HG02588 (cell line): ENCODE measurements around the gene BCOR.

Experiments
- ATAC-seq: cut with Tn5 transposase; IDR thresholded peaks from one replicate; pipeline ENCODE4 v1.9.1; 2021; ENCODE audit warnings: mild to moderate bottlenecking, moderate library complexity; ENCODE audit not compliant: unreplicated experiment

Gene BCOR

DNA sequence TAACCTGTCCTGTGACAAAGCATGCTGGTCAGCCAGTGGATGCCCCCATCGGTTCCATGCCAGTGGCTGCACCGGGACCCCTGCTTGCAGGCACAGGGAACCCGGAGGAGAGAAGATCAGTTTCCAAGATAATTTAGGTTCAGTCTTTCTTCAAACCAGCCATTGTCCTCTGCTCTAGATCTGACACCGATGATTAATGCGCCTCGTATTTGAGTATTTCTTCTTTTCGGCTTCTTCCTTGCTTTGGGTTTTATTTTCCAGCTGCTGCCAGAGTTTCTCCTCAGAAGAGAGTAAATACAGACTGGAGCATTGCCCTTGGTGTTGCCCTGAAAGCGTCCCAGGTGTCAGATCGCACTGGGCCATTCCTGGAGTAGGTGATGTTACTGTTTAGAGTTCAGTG lies 19.2 kb upstream of the BCOR start:
- ATAC-seq, result no peak

DNA sequence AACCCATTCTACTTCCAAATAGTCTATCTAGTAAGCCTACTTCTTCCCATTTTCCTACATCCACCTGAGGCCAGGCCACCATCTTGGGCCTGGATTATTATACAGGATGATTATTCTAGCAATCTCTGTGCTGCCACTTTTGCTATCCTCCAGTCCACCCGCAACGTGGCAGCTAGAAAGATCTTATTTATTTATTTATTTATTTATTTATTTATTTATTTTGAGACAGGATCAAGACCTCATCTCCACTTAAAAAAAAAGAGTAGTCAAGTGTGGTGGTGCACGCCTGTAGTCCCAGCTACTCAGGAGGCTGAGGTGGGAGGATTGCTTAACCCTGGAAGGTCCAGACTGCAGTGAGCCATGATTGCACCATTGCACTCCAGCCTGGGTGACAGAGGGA lies 15.2 kb upstream of the BCOR start:
- ATAC-seq, result no peak

DNA sequence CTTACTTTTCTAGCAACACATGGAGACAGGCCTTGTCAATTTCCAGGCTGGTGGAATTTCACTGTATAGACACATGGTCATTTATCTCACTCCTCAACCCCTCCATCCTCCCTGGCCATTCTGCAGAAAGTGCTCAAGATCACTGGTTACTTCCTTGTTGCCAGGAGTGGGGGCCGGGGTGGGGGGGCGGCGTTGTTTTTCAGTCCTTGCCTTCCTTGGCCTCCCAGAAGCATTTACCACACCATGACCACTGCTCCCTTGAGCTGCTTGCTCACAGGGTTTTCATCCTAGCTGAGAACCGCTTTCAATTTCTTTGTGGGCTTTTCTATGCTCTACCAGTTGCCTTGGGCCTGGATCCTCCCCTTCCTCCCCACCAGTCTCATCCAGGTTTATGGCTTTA lies 14.1 kb upstream of the BCOR start:
- ATAC-seq, result no peak

DNA sequence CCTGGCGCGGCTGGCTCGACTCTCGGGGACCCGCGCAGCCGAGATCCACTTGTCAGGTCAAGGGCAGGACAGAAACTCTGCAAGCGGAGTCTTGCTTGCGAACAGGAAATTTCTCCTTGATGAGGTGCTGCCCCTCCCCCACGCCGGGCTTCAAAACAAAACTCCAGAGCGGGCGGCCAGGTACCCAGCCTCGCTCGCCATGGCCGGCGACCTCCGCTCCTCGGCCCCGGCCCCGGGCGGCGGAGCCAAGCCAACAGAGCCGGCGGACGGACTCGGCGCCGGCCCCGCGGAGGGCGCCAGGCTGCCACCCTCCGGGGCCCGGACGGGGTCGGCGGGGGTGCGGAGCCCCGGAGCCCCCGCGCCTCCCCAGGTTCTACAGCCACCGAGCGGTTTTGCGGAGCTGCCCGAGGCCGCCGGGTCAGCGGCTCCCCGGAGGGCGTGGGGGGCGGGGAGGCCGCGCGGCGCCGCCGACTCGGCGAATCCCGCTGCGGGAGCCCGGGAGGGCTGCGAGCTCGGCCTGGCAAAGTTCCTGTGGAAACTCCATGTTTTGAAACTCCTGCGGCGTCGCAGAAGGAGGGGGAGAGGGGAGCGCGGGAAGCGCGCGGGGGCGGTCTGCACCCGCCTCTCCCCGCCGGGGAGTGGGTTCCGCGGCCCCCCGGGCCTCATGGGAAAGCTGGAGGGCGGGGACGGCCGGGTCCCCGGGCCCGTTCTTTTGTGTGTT lies 11.7 kb upstream of the BCOR start:
- ATAC-seq, result no peak

DNA sequence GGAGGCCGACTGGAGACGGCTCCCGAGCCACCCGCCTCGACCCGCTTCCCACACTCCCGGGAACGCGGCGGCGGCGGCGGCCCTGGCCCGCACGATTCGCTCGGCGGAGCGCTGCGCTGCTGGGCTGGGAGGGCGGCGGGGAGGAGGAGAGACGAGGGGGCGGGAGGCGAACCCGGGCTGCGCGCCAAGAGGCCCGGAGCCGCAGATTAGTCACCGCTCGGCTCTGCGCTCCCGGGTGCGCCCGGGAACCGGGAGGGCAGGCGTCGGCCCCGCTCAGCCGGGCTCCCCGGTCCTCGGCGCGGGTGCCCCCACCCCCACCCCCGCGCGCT lies 11.2 kb upstream of the BCOR start:
- ATAC-seq, result no peak

DNA sequence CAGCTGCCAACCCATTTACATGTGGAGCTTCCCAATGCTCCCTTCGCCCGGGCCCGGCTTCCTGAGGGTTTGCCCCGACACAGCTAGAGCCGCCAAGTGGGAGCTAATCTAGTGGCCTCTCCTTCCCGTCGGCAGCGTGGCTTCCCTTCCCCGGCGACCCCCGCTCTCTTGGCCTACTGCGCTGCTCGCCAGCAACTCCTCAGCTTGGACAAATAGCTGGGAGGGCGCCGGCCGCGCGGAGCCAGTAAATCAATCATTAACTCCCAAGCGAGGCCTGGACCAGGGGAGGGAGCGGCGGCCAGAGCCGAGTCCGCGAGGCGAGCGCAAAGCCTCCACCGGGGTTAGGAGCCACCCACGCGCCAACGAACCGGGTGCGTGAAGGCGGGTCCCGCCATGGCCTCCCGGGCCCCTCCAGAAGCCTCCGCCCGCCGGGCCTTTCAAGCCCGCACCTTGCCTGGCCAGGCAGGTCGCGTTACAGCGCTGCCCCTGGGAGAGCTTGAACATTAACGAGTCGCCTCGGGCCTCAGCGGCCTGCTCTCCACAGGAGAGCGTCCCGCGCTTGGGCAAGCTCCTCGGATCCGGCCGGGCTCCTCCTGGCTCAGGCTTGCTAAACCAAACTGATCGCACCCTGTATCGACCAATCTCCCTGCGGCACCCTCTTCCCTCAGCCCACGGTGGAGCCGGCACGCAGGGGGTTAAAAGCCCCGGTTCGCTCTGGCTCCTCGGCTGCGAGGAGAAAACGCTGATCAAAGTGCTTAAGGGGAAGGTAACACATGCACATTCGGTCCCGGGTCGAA lies 10.6 kb upstream of the BCOR start:
- no peak for ATAC-seq

DNA sequence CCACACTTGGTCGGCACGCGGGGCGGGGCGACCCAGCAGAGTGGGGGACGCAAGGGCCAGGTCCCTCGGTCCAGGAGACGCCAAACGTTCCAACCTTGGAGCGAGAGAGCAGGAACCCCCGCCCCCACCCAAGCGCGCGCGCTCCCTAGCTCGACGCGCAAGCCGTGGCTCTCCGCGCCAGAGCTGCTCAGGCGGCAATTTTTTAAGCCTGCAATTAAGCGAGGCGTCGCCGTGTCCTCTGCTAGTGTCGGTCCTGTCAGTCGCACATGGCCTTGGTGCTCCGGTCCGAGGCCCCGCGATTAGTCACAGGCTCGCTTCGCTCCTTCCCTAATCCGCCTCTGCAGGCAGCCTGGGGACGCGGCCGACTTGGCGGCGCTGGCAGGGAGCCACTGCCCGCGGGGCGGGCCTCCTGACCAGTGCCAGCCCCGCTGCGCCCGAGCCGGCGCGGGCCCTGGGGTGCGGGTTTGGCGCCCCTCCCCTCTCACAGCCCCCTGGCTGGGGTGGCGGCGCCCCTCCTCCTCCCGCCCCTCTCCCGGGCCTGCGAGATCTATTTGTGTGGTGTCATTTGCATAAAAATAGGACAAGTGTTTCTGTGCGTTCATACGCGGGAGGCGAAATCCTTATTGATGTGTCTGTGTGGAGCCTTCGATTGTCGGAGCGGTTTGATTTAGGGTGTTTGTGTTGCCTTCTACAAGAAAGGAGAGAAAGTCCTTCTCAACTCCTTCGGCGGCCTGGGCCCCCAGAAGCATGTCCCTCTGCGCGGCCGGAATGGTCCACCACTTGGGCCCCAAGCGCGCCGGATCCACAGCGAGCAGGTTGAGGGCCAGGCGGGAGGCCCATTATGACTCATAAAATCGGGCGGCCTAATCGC lies 9.8 kb upstream of the BCOR start:
- no peak for ATAC-seq

DNA sequence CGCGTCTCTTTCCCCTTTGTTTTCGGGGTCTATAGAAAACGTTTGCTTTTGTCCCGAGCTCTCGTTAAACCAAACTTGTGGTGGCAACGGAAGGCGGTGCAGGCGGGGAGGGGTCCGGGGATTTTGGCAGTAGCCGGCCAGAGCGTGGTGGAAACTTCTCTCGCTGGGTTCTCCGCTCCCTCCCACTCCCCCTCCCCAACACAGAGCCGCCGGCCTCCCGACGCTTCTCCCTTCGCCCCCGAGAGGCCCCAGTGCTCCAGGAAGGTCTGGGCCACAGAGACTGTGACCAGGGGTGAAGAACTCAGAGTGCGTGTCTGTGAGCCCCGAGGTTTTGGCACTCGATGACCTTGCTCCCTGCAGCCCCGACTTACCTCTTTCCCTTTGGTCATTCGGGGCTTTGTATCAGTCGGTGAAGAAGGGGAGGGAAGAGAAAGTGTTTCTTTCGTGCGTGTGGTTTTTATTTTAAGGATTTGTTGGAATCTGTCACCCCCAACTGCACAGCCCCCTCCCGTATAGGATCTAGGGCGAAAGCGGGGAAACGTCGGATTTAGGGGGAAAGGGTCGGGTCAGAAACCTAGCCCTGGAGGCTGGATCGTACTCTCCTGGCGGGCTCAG lies 9.0 kb upstream of the BCOR start:
- ATAC-seq, result no peak

DNA sequence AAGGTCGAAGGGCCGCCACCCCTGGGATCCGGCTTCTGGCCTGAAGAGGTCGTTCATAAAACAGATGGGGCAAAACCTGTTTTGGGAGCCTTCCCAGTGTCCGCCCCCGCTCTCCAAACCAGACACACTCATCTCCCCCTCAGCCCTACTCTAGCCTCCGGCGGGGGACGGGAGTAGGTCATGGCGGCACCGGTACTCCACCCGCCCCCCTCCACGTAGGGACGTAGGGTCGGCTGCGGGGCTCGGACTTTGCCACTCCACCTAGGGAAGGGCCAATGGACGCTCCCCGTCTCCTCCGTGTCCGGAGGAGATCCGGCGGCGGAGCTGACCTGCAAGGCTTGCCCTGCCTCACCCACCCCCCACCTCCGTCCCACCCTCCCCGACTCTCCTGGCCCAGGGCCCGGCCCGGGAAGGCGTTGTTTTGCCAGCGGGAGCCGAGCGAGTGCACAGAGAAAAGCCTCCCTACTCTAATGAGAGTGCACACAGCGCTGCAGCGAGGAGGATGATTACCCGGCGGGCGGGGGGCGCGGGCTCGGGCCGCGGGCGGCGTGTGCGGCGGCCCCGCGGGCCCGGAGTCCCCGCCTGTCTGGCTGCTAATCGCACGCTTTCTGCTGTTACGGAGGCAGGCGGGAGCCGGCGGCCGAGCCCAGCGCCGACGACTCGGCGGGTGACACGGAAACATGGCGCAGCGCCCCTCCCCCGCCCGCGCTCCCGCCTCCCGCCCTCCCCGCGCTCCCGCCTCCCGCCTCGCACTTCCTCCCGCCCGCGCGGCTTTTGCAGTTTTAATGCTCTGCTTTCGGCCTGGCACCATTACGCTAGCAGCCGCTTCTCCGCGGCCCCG lies 8.3 kb upstream of the BCOR start:
- no peak for ATAC-seq

DNA sequence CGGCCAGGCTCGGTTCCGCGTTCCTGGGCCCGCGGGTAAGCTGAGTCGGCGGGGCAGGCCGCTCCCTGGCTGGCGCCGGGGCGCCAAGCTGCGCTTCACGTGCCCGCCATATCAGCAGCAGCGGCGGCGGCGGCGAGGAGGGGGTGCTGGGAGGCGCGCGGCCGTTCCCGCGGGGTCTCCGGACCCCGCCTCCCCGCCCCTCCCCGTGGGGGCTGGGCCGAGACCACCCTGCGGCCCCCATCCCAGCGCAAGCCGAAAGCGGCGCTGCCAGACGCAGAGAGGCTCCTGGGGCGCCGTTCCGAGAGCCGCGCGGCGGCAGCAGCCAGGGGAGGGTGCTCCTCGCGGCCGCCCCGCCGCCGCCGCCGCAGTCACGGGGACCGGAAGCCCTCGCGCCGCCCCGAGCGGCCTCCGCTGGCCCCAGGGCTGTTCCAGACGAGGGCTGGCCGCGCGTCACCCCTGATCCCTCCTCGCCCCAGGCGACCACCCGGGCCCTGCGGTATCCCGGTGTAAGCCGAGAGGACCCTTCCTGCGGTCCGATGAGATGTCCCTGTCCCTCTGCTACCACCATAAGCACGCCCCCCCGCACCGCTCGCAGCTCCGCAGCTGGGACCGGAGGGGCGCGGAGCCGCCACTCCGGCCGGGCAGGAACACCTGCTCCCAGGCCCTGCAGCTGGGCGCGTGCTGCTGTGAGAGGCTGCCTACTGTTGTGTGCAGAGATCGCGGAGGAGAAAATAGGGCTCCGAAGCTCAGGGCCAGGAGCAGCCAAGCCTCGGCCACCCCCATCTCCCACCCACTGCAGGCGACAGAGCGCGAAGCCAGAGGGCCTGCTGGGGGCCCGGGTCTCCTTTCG lies 7.5 kb upstream of the BCOR start:
- ATAC-seq, result peak; percentile 36

DNA sequence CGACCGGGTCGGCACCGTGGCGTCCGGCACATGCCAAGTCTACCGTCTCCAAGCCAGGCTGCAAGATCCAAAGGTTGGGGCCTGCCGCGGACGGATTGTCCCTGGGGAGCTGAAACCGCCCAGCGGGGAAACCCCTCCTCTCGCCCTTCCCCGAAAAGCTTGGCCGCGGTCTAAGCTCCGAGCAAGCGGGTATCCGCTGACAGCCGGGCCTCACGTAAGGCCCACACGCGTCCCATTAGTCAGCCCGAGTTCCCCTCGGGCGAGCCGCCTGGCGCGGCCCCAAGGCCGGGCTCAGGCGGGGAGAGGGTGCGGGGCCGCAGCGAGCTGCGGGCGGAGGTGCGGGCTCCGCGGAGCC lies 6.8 kb upstream of the BCOR start:
- peak; percentile 39 for ATAC-seq

DNA sequence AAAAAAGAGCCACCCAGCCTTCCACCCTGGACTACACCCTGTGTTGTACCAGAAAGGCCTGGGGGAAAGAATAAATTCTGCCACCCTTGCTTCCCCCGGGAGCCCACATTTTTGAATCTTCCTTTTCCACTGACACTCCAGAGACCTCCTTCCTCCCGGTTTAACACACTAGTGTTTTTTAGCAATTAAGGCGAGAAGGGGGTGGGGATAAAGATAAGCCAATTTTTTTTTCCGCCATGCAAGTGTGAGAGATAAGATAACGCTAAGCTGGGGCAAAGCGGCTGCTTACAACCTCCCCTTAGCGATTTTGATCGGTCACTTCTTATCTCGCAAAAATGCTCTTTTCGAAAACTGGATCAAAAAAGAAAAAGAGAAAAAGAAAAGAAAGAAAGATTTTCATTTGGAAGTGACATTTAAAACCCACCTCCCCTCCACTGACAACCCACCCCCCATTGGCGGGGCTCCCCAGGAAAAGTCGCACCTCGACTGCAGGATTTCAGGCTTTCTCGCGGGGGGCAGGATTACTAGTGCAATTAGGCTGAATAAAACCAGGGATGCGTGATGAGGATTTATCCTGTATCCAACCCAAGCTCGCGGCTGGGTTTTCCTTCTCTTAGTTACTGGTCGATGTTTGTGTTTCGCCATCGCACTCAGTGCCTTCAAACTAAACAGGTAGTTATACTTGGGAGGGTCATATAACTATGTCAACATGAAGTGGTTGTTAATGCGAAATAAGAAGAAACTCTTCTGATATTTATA lies 6.0 kb upstream of the BCOR start:
- no peak for ATAC-seq

DNA sequence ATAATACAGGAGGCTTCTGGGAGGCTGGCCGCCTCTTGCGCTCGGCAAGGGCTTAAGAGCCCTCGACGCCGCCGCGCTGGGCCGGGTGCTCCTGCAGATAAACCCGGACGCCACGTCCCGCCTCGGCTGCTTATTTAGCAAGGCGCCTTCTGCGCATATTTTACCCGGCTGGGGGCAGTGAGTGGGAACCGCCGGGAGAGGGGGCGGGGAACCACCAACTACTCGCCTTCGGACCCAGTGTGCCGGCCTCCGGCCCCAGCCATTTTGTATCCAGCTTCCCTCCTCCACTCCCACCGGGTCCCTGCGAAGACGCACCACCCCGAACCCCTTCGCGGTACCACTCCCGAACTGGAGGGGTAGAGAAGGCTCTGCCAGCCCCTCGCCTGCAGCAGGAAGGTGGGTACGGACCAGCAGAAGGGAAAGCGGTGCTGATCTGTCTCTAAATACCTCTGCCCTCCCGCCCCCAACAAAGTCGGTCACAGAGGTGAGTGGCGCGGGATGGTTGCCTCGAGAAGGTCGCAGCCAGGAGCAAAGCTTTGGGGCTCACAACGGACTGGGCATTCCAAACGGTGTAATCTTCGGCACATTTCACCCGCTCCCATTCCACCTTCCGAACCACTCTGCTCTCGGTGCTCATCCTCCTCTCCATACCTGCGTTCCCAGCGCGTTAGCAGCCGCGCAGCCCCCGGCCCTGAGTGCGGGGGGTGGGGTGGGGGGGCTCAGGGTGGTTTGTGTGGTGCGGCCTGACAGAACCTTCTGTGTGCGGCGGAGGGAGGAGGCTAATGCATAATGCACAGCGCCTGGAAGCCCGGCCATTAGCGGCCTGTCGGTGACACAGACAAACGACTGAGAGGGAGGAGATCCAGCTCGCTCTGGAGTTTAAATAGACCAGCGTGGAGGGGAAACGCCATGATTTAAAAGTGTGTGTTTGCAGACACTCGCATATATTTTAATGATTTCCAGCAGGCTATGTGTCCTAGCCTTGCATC lies 4.9 kb upstream of the BCOR start:
- ATAC-seq, result no peak

DNA sequence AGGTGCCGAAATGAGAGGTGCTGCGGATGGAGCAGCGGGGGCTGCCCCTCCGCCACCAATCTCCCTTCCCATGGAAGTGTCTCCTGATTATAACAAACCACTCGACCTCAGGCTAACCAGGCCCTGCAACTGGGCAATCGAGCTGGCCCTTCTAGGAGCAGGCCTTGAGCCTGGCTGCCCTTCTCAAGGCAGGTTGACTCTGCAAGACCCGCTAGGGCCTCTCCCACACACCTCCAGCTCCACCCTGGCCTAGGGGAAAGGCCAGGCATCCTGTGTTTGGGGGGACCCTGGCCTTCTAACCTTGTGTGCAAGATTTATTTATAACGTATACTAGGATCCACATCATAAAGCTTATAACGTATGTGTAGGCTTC lies 3.7 kb upstream of the BCOR start:
- ATAC-seq, result no peak

DNA sequence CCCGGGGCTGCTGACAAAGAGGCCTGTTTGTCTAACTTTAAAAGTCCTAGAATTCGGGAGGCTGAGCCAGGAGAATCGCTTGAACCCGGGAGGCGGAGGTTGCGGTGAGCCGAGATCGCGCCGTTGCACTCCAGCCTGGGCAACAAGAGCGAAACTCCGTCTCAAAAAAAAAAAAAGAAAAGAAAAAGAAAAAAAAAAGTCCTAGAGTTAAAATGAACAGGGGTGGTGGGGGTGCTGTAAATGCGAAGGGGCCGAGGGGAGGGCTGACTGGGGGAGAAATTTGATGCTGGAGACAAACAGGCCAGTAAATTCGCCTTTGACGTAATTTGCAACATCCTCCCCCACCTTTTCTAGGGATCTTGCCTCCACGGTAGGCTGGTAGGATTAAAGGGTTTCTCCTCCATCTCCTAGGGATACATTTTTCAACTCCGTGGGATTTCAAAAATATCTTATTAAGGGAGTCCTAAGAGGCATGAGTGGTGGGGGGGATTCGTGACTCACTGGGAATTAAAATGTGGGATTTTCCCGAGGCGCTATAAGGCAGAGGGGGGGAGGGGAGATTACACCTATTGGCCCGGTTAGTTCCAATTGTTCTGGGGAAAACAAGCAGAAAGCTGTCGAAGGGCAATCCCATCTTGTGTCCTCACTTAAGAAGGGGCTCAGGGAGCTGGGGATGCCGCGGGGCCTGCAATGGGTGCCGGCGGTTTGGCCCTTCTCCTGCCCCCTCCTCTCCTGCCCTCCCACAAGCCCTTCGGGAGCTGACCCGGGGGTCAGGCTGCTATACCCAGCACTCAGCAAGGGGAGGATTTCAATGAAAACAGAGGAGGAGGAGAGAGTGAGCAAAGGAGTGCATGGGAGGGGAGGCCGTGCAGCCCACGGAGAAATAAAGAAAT lies 3.0 kb upstream of the BCOR start:
- no peak for ATAC-seq

DNA sequence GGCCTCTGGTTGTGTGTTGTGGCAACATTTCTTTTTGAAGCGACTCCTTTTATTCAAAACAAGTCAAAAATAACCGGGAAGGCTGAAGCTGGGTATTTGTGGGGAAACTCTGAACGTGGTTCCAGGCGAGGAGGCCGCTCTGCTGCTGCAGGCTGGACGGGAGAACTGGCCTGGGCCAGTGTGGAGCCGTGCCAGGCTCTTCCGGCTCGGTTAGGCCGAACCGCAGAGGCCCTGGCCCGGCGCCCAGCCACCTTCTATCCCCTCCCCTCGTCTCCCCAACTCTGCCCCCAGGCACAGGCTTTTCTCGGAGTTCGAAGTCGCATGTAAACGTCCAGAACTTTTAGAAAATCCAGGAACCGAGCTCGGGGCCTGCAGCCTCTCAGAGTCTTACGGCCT lies 2.4 kb upstream of the BCOR start:
- no peak for ATAC-seq
